Ascending aorta (tissue), 2 donors: ENCODE measurements around the gene ZBBX. TPM values are rescaled to one million over a fixed set of nuclear protein-coding genes. Genes with fewer than 3 reads are reported as not detected.

Experiments
- DNase-seq, 2 donors: peaks; one replicate each; pipeline ENCODE4 v3.0.0-alpha.2; 2019; ENCODE audit warnings: low spot score in 2 of 2
- H3K27ac ChIP-seq, 2 donors: fragments of 200-600 bp; sonication (generic); one replicate each; pipeline ENCODE4 v1.5.1; 2016 to 2017; ENCODE audit warnings: mild to moderate bottlenecking in 1 of 2
- H3K27me3 ChIP-seq: fragments of 200-600 bp; sonication (generic); one replicate; pipeline ENCODE4 v1.5.1; 2017
- H3K36me3 ChIP-seq, 2 donors: fragments of 200-600 bp; sonication (generic); one replicate each; pipeline ENCODE4 v1.5.1; 2016
- H3K4me1 ChIP-seq, 2 donors: fragments of 200-600 bp; sonication (generic); one replicate each; pipeline ENCODE4 v1.5.1; 2016 to 2017; ENCODE audit warnings: mild to moderate bottlenecking in 1 of 2
- H3K4me3 ChIP-seq, 2 donors: fragments of 200-600 bp; sonication (generic); one replicate each; pipeline ENCODE4 v1.5.1; 2016 to 2017; ENCODE audit warnings: mild to moderate bottlenecking in 1 of 2
- H3K9me3 ChIP-seq, 2 donors: fragments of 200-600 bp; sonication (generic); one replicate each; pipeline ENCODE4 v1.5.1; 2016
- intact Hi-C: fragments of 100-400 bp; cut with DNase I; formaldehyde crosslinking; loops from one replicate; pipeline ENCODE4 v1.15.1; 2023
- total RNA-seq: library from RNA; depleted of rRNA; stranded (reverse); fragments of >200 nt; gene quantifications from one replicate; pipeline ENCODE4 v1.1.0, GENCODE V29; 2016
- TF ChIP-seq, protein P1 (sequence below), 3 experiments: fragments of 200-600 bp in 2 of 3; fragments of 450-650 bp in 1 of 3; sonication (generic) in 2 of 3; IDR thresholded peaks; one replicate each; pipeline ENCODE4 v1.5.1; 2016 to 2019; ENCODE audit warnings: antibody characterized with exemption in 3 of 3, mild to moderate bottlenecking in 1 of 3, moderate library complexity in 1 of 3

Gene ZBBX
- total RNA-seq, 1 donor from 2014 or later, result not detected

DNA sequence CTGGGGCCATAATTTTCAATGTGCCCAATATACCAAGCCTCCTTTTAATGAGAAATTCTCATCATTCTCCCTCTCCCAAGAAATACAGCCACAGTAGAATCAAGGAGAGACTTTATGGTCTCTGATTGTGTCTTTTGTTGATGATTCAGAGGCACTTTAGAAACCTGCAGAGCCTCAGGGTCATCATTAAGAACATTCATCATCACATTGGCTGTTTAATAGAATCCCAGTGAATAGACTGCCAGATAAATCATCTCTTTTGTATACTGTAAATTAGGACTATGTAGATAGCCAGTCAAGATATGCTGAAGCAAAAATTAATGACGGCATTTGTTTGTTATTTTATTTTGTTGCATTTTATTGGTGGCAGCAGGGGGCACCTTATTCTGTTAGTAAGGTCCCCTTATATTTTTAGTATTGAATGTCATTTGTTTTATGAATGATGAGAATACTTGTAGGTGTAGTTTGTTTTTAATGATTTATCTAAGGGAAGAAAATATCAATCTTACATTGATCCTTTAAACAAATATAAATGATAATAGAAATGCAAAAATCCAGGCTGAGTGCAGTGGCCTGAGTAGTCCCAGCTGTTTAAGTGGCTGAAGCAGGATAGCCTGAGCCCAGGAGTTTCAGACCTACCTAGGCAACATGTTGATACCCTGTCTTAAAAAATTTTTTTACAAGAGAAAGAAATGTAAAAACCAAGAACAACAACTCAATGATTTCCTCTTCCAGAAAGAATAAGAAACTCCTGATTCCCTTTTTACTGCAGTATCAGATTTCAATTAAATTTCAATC is 138.8 kb downstream of the ZBBX start:
- TF ChIP-seq, protein P1, sequence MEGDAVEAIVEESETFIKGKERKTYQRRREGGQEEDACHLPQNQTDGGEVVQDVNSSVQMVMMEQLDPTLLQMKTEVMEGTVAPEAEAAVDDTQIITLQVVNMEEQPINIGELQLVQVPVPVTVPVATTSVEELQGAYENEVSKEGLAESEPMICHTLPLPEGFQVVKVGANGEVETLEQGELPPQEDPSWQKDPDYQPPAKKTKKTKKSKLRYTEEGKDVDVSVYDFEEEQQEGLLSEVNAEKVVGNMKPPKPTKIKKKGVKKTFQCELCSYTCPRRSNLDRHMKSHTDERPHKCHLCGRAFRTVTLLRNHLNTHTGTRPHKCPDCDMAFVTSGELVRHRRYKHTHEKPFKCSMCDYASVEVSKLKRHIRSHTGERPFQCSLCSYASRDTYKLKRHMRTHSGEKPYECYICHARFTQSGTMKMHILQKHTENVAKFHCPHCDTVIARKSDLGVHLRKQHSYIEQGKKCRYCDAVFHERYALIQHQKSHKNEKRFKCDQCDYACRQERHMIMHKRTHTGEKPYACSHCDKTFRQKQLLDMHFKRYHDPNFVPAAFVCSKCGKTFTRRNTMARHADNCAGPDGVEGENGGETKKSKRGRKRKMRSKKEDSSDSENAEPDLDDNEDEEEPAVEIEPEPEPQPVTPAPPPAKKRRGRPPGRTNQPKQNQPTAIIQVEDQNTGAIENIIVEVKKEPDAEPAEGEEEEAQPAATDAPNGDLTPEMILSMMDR (IDR thresholded peaks at IDR 0.05), result no peak
- H3K4me3 ChIP-seq, result no peak overlapping the region
- intact Hi-C loops, result no loop called here
- H3K27ac ChIP-seq, result no peak overlapping the region
- H3K4me1 ChIP-seq, result no peaks in the 10 kb centered on the region
- no peaks in the 10 kb centered on the region for H3K9me3 ChIP-seq
- DNase-seq, result no peak
- no peaks in the 10 kb centered on the region for H3K36me3 ChIP-seq
- no peaks in the 10 kb centered on the region for H3K27me3 ChIP-seq

DNA sequence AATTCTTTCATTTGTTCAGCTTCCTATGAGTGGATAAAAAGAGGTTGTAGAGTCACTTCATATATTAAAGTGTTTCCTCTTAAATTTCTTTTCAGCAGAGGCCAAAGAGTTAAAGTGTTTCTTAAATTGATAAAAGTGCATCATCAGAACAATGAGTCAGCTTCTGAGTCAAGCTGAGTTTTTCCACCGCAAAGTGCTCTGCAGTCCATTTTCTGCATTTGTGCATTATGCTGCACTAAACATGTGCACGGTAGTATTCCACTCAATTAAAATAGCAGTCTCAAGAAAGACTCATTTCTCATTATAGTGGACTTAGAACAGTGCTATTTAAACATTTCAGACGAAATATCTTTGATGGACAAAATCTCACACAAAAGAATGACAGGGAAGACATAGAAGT is 152.0 kb downstream of the ZBBX start:
- TF ChIP-seq, protein P1 (IDR thresholded peaks at IDR 0.05), result no peak
- DNase-seq, result no peak
- H3K36me3 ChIP-seq, result no peaks in the 10 kb centered on the region
- no peaks in the 10 kb centered on the region for H3K4me1 ChIP-seq
- H3K27me3 ChIP-seq, result no peaks in the 10 kb centered on the region
- H3K27ac ChIP-seq, result no peak overlapping the region
- no peak overlapping the region for H3K4me3 ChIP-seq
- H3K9me3 ChIP-seq, result no peaks in the 10 kb centered on the region
- intact Hi-C loops, result no loop called here

DNA sequence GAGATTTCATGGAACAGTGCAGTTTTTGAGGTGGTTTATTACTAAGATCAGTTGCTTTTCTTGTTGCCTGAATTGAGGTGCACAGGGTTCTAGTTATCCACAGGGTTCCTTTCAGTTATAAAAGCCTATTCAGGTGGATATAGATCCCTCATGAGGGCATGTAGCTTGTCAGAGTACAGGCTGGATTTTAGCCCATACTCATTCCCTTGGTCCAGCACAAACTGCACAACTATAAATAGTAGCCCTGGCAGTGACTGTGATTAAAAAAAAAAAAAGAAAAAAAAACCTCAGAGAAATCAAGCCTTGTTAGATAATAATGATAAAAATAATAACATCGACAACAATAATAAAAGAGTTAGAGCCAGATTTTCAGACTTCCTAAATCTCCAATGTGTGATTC is 154.3 kb downstream of the ZBBX start:
- Histone ChIP-seq H3K4me1 (no peaks in the 10 kb centered on the region), H3K36me3 (no peaks in the 10 kb centered on the region), H3K9me3 (no peaks in the 10 kb centered on the region), H3K27me3 (no peaks in the 10 kb centered on the region), H3K4me3 (no peak overlapping the region), H3K27ac (no peak overlapping the region)
- intact Hi-C loops, result no loop called here
- TF ChIP-seq, protein P1 (IDR thresholded peaks at IDR 0.05), result no peak
- DNase-seq, result no peak

DNA sequence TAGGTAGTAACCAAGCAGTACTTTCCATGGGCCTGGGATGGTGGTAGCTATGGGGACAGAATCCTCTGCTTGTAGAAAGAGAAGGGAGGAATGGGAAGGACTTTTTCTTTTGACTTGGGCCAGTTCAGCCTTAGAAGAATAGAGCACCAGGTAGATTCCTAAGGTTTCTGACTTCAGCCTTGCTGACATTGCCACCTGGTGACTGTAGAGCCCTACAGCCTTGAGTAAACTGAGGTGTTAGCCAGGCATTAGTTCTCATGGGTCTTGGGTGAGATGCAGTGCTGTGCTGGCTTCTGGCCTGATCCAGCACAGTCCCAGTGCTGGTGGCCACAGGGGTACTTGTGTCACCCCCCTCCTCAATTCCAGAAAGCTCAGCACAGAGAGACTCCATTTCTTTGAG is 171.1 kb downstream of the ZBBX start:
- Histone ChIP-seq H3K4me3 (no peak overlapping the region), H3K27me3 (no peaks in the 10 kb centered on the region), H3K4me1 (no peaks in the 10 kb centered on the region), H3K36me3 (no peaks in the 10 kb centered on the region), H3K27ac (no peak overlapping the region), H3K9me3 (no peaks in the 10 kb centered on the region)
- TF ChIP-seq, protein P1 (IDR thresholded peaks at IDR 0.05), result no peak
- intact Hi-C loops, result no loop called here
- DNase-seq, result no peak

DNA sequence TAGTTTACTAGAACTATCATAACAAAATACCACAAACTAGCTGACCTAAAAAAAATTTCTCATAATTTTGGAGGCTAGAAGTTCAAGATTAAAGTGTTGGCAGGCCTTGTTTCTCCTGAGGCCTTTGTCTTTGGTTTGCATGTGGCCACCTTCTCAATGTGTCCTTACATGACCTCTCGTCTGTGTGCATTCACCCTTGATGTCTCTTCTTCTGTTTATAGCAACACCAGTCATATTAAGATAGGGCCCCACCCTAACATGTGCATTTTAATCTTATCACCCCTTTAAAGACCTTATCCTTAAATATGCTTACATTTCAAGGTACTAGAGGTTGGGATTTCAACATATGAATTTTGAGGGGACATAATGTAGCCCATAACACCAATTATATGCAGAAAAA is 177.0 kb downstream of the ZBBX start:
- intact Hi-C loops, result no loop called here
- H3K4me1 ChIP-seq, result no peaks in the 10 kb centered on the region
- no peaks in the 10 kb centered on the region for H3K36me3 ChIP-seq
- no peak overlapping the region for H3K27ac ChIP-seq
- TF ChIP-seq, protein P1 (IDR thresholded peaks at IDR 0.05), result no peak
- no peak overlapping the region for H3K4me3 ChIP-seq
- no peaks in the 10 kb centered on the region for H3K27me3 ChIP-seq
- H3K9me3 ChIP-seq, result no peaks in the 10 kb centered on the region
- no peak for DNase-seq
